ENCODE data around the gene SALL1. TPM values are rescaled to one million over a fixed set of nuclear protein-coding genes. Genes with fewer than 3 reads are reported as not detected.

SALL1 gene
- total and polyA plus RNA-seq, 2 of the 8 experiments (the other 6 are each of a cell fraction or from before 2014, with no cell fraction given) = 33.7 to 56.8 TPM

- TF ChIP-seq CHD7 (IDR thresholded peaks at IDR 0.05; ENCODE audit: insufficient replicate concordance, low read length) (no peak), E2F6 (IDR thresholded peaks at IDR 0.05) (no peak), ATF3 (IDR thresholded peaks at IDR 0.05; ENCODE audit: insufficient read depth, low read depth, low read length) (no peak), BCL11A (IDR thresholded peaks at IDR 0.05; ENCODE audit: low read depth in 2 of 2, low read length in 2 of 2) (no peak)
These were observed 49.7 kb upstream of the SALL1 start (continued) for GRCh38 chr16:51200793-51201192.

Data from H1 (cell line).